SK-N-SH (cell line): ENCODE data around the gene AUP1. TPM values are rescaled to one million over a fixed set of nuclear protein-coding genes. Genes with fewer than 3 reads are reported as not detected.

ENCODE experiments used
- CTCF ChIA-PET: fragments of 300-600, 350-600 bp; formaldehyde crosslinking; extraction: SDS; loops from one replicate; lab custom pipeline; 2021; lab: Yijun Ruan, JAX
- POLR2A ChIA-PET: fragments of 350-600 bp; sonication (Branson Sonifier 250); formaldehyde crosslinking; extraction: SDS; loops from one replicate; lab custom pipeline; 2020; ENCODE audit warnings: antibody characterized with exemption, inconsistent platforms; lab: Yijun Ruan, JAX
- DNase-seq: peaks from one replicate; pipeline ENCODE4 v3.0.0; 2012
- H2AFZ ChIP-seq: fragments of 200-600 bp; sonication (generic); 2 replicates; pipeline ENCODE4 v1.8.1; 2016; ENCODE audit warnings: antibody characterized with exemption, mild to moderate bottlenecking, low read depth
- H3F3A ChIP-seq: fragments of 200-600 bp; sonication (generic); replicated peaks from 2 replicates; pipeline ENCODE3; 2016; ENCODE audit warnings: antibody characterized with exemption, mild to moderate bottlenecking; ENCODE audit not compliant: insufficient read depth
- H3K27ac ChIP-seq, 2 experiments: fragments of 200-500 bp in 1 of 2; fragments of 200-600 bp in 1 of 2; sonication (Bioruptor generic) in 1 of 2; sonication (generic), shearing (Covaris generic) in 1 of 2; 2 replicates each; pipeline versions ENCODE4 v1.5.1 to v1.6.1; 2014 to 2016; ENCODE audit warnings: low read depth in 2 of 2, inconsistent platforms in 1 of 2, low read length in 1 of 2, mild to moderate bottlenecking in 1 of 2, mixed read lengths in 1 of 2
- H3K27me3 ChIP-seq: fragments of 200-600 bp; sonication (generic), shearing (Covaris generic); 2 replicates; pipeline ENCODE4 v1.6.1; 2016; ENCODE audit warnings: mixed run types; ENCODE audit not compliant: insufficient read depth
- H3K36me3 ChIP-seq, 2 experiments: fragments of 200-500 bp in 1 of 2; fragments of 200-600 bp in 1 of 2; sonication (Bioruptor generic) in 1 of 2; sonication (generic) in 1 of 2; replicated peaks in 1 of 2; 2 replicates each; pipeline versions ENCODE3 to v1.5.1; 2014 to 2016; ENCODE audit warnings: low read length in 1 of 2, mild to moderate bottlenecking in 1 of 2; ENCODE audit not compliant: insufficient read depth in 2 of 2, control insufficient read depth in 1 of 2
- H3K4me1 ChIP-seq, 2 experiments: fragments of 200-500 bp in 1 of 2; fragments of 200-600 bp in 1 of 2; sonication (Bioruptor generic) in 1 of 2; sonication (generic), shearing (Covaris generic) in 1 of 2; 2 replicates each; pipeline versions ENCODE4 v1.5.1 to v1.6.1; 2014 to 2016; ENCODE audit warnings: low read depth in 1 of 2, low read length in 1 of 2, mixed run types in 1 of 2; ENCODE audit not compliant: insufficient read depth in 2 of 2, control insufficient read depth in 1 of 2
- H3K4me2 ChIP-seq: fragments of 200-600 bp; sonication (generic), shearing (Covaris generic); 2 replicates; pipeline ENCODE4 v1.6.1; 2017; ENCODE audit warnings: mixed run types
- H3K4me3 ChIP-seq, 2 experiments: fragments of 200-500 bp in 1 of 2; fragments of 200-600 bp in 1 of 2; sonication (Bioruptor generic) in 1 of 2; sonication (generic), shearing (Covaris generic) in 1 of 2; 2 replicates each; pipeline versions ENCODE4 v1.5.1 to v1.8.1; 2014 to 2016; ENCODE audit warnings: low read depth in 2 of 2, inconsistent platforms in 1 of 2, low read length in 1 of 2, mild to moderate bottlenecking in 1 of 2, mixed read lengths in 1 of 2, moderate library complexity in 1 of 2
- H3K79me2 ChIP-seq: fragments of 200-600 bp; sonication (generic); 2 replicates; pipeline ENCODE4 v1.8.1; 2017; ENCODE audit warnings: mild to moderate bottlenecking; ENCODE audit not compliant: insufficient read depth
- H3K9ac ChIP-seq: fragments of 200-600 bp; sonication (generic); 2 replicates; pipeline ENCODE4 v1.6.1; 2017; ENCODE audit warnings: mixed run types
- H3K9me2 ChIP-seq: fragments of 200-600 bp; sonication (generic); 2 replicates; pipeline ENCODE4 v1.6.1; 2017; ENCODE audit warnings: mixed run types
- H3K9me3 ChIP-seq: fragments of 200-600 bp; sonication (generic); 2 replicates; pipeline ENCODE4 v1.6.1; 2017; ENCODE audit warnings: mixed run types, mild to moderate bottlenecking, moderate library complexity
- H4K20me1 ChIP-seq: fragments of 200-600 bp; sonication (generic); 2 replicates; pipeline ENCODE4 v1.6.1; 2017; ENCODE audit warnings: mild to moderate bottlenecking, mixed run types; ENCODE audit not compliant: insufficient read depth
- CHD2 ChIP-seq: fragments of 150-350 bp; IDR thresholded peaks from 2 replicates; pipeline ENCODE4 v1.6.1; 2018; ENCODE audit warnings: low read length; ENCODE audit not compliant: partially characterized antibody
- ELF1 ChIP-seq: IDR thresholded peaks from 2 replicates; pipeline ENCODE4 v1.4.0; 2012
- EP300 ChIP-seq, 2 experiments: IDR thresholded peaks; 2 replicates each; pipeline versions ENCODE4 v1.4.0 to v1.6.1; 2012; ENCODE audit warnings: borderline replicate concordance in 1 of 2, low read depth in 1 of 2, low read length in 1 of 2
- EZH2phosphoT487 ChIP-seq: fragments of 200-600 bp; sonication (generic); IDR thresholded peaks from 2 replicates; pipeline ENCODE4 v1.6.1; 2017; ENCODE audit warnings: low read depth, mixed run types, mild to moderate bottlenecking, antibody characterized with exemption, moderate library complexity, borderline replicate concordance
- FOSL2 ChIP-seq: IDR thresholded peaks from 2 replicates; pipeline ENCODE4 v1.4.0; 2012; ENCODE audit warnings: low read depth, mild to moderate bottlenecking, moderate library complexity, borderline replicate concordance
- FOXM1 ChIP-seq: IDR thresholded peaks from 2 replicates; pipeline ENCODE4 v1.4.0; 2012; ENCODE audit warnings: low read depth, mild to moderate bottlenecking
- GATA2 ChIP-seq: sonication (generic); formaldehyde crosslinking; IDR thresholded peaks from 2 replicates; pipeline ENCODE4 v1.5.0; 2020; ENCODE audit warnings: mild to moderate bottlenecking, missing genetic modification reagents
- MXI1 ChIP-seq: IDR thresholded peaks from 2 replicates; pipeline ENCODE4 v1.6.1; 2012; ENCODE audit warnings: mild to moderate bottlenecking, low read depth, low read length, improper control_type of control experiment
- NRF1 ChIP-seq: IDR thresholded peaks from 2 replicates; pipeline ENCODE4 v1.6.1; 2012; ENCODE audit warnings: low read depth, mild to moderate bottlenecking, low read length
- RAD21 ChIP-seq: IDR thresholded peaks from 2 replicates; pipeline ENCODE4 v1.6.1; 2012; ENCODE audit warnings: mild to moderate bottlenecking, low read length
- REST ChIP-seq: IDR thresholded peaks from 2 replicates; pipeline ENCODE4 v1.6.1; 2012; ENCODE audit warnings: mild to moderate bottlenecking, low read depth, low read length, moderate library complexity
- TAF1 ChIP-seq: IDR thresholded peaks from 2 replicates; pipeline ENCODE4 v1.6.1; 2012; ENCODE audit warnings: low read depth, mild to moderate bottlenecking, low read length, moderate library complexity, borderline replicate concordance
- USF2 ChIP-seq: fragments of 150-350 bp; IDR thresholded peaks from 2 replicates; pipeline ENCODE4 v1.6.1; 2017; ENCODE audit warnings: antibody characterized with exemption, low read length, low read depth, borderline replicate concordance
- YY1 ChIP-seq: IDR thresholded peaks from 2 replicates; pipeline ENCODE4 v1.4.0; 2012; ENCODE audit warnings: low read depth, mild to moderate bottlenecking
- whole genome bisulfite sequencing: methylation state at CpG from one replicate; pipeline ENCODE4 v1.1.6; 2017; ENCODE audit warnings: low lambda C conversion rate; 5-methylcytosine and 5-hydroxymethylcytosine counted together
- polyA plus RNA-seq, 3 experiments: library from polyadenylated mRNA; depleted of rRNA; stranded (reverse); fragments of >200 nt; gene quantifications; 2 replicates each; pipeline ENCODE4 v1.2.3, GENCODE V29; 2012

The AUP1 gene
- polyA plus RNA-seq, 1 of the 3 experiments (the other 2 are of a cell fraction), result 118 TPM

- no peak for TF ChIP-seq REST
- no peak for TF ChIP-seq NRF1
- no peak for TF ChIP-seq USF2
- TF ChIP-seq TAF1, result 0 out of 2 replicates have a peak, but pooled peaks have one; percentile 23
- TF ChIP-seq ELF1, result 0 out of 2 replicates have a peak, but pooled peaks have one; percentile 45
- TF ChIP-seq EZH2phosphoT487, result no peak
- TF ChIP-seq EP300 (IDR thresholded peaks at IDR 0.05; ENCODE audit: borderline replicate concordance in 1 of 2, low read depth in 1 of 2, low read length in 1 of 2), result no peak
- peak; percentile 64 for TF ChIP-seq CHD2
- no peak for TF ChIP-seq RAD21
- TF ChIP-seq YY1, result peak; percentile 63; the same call in 1 of the 2 replicates
These were observed 24.6 kb upstream of the AUP1 start, which contains the start of the genes DOK1 and LOXL3 (continued) for GRCh38 chr2:74553892-74554819.

GRCh38 chr2:74552914-74553811 lies 23.7 kb upstream of the AUP1 start:
- CTCF ChIA-PET, result interaction anchor here (1.0 to 1.7 kb wide), 7 partner anchors 21 to 70 kb away, joined by 3 to 10 read pairs (median 5); partner anchors contain the start of genes CCDC142 and TTC31
- peak overlapping the region; percentile 86 to 91 for H3K4me3 ChIP-seq

More at GRCh38 chr2:74552914-74553811, 23.7 kb upstream of the AUP1 start:
- Histone ChIP-seq H3K4me1 (peaks cover 9 to 43% of the 10 kb centered on the region in 2 experiments; a peak in 3 of 4 replicates), H3K4me2 (peak overlapping the region; percentile 98), H3K79me2 (peaks cover 66% of the 10 kb centered on the region), H3K27me3 (no peaks in the 10 kb centered on the region), H3K9me3 (no peaks in the 10 kb centered on the region), H3K9me2 (no peaks in the 10 kb centered on the region), H2AFZ (peak overlapping the region; percentile 86), H3K36me3 (peaks cover 21 to 24% of the 10 kb centered on the region in 2 experiments), H3F3A (peaks cover 19% of the 10 kb centered on the region), H3K9ac (peak overlapping the region; percentile 91), H3K27ac (peak overlapping the region; percentile 92 to 95), H4K20me1 (no peaks in the 10 kb centered on the region)
- WGBS, result 26% methylated on average over 22 of the region's 27 CpGs
- DNase-seq, result peak; percentile 76
- POLR2A ChIA-PET, result interaction anchor here (0.6 to 1.6 kb wide), 4 partner anchors 38 to 98 kb away, joined by 3 to 4 read pairs (median 3); partner anchors contain the start of genes INO80B, TLX2 and WBP1
- TF ChIP-seq FOXM1 (no peak), FOSL2 (no peak), CHD2 (peak; percentile 30), MXI1 (no peak), GATA2 (CRISPR knock-in tag) (no peak)
